Stimulated activated CD4-positive, alpha-beta T cell treated with anti-CD3 and anti-CD28 coated beads, Interleukin-2, amount 100 ng/mL, for 48 hours (primary cell): ENCODE results near the gene PABPC1L.

Experiments
- DNase-seq, 2 donors: peaks; one replicate each; pipeline ENCODE4 v3.0.0-alpha.2; 2020

PABPC1L gene

GRCh38 chr20:44901974-44902373 lies 7.9 kb upstream of the PABPC1L start:
- DNase-seq, result no peak

GRCh38 chr20:44904377-44904776 lies 5.5 kb upstream of the PABPC1L start:
- DNase-seq, result no peak

DNA sequence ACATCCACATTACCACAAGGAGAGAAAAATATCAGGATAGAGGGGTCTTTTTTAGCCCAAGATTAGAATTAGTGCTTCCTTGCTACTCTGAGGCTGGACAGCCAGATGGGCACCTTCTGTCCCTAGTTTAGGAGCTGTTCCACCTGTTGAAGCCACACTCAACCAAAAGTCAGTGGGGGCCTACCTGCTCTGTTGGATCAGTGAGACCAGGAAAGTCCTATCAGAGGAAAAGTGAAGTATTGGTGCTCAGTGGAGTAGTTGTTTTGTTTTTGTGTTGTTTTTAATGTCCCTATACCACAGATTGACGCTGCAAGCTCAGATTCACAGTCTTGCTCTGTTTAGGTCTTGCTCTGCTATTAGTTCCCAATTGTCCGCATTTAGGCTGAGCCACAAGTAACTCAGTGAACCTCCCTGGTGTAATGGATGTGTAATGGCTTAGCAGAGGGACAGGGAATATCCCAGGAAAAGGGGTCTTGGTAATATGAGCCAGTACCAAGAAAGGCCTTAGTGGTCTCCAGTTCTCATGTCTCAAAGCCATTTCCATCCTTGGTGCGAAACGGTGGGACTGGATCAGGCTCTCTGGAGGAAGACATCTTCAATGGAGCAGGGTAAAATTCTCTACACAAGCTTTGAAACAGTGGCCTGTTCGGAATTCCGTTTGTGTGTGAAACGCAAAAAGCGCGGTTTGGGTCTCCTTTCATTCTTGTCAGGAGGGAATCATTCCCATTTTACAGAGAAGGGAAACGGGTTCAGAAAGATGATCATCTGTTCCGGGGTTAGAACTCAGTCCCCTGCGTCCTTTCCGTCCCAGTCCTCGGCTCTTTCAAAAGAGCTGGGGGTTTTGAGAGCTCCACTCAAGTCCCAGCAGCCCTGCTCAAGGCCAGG lies 631 bp upstream of the PABPC1L start:
- no peak for DNase-seq

- no peak for DNase-seq
Measured at GRCh38 chr20:44910690-44911262, 916 bp downstream of the PABPC1L start.

DNA sequence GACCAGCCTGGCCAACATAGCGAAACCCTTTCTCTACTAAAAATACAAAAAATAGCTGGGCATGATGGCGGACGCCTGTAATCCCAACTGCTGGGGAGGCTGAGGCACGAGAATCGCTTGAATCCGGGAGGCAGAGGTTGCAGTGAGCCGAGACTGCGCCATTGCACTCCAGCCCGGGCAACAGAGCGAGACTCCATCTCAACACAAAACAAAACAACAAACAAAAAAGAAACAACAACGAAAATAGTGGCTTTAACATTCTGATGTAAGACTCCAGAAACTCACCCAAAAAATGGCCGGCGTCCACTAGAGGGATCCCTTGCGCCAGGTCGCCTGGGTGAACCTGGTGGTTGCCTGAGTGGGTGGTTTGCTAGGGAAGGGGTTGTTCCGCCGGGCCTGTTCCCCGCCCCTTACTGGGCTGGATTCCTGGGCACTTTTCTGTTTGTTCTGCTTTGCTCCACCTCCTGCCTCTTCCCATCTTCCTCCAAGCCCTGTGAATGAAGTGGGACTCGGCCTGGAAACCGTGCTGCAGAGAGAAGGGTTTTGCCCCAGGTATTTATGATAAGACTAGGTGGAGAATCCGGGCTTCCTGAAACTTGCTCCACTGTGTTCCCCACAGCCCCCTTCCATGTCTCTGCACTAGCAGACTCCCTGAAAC lies 1.5 kb downstream of the PABPC1L start:
- peak; percentile 48 to 62 for DNase-seq

- DNase-seq, result no peak
Measured at GRCh38 chr20:44912189-44912588, 2.3 kb downstream of the PABPC1L start.

GRCh38 chr20:44914924-44915323 lies 5.1 kb downstream of the PABPC1L start:
- no peak for DNase-seq

- no peak for DNase-seq
Measured at GRCh38 chr20:44916586-44916985, 6.7 kb downstream of the PABPC1L start.

GRCh38 chr20:44917399-44917798 lies 7.5 kb downstream of the PABPC1L start:
- no peak for DNase-seq

- no peak for DNase-seq
Measured at GRCh38 chr20:44918342-44918741, 8.5 kb downstream of the PABPC1L start.

- DNase-seq, result no peak
Measured at GRCh38 chr20:44918761-44919160, 8.9 kb downstream of the PABPC1L start.

GRCh38 chr20:44921447-44921846 lies 11.6 kb downstream of the PABPC1L start:
- DNase-seq, result no peak

DNA sequence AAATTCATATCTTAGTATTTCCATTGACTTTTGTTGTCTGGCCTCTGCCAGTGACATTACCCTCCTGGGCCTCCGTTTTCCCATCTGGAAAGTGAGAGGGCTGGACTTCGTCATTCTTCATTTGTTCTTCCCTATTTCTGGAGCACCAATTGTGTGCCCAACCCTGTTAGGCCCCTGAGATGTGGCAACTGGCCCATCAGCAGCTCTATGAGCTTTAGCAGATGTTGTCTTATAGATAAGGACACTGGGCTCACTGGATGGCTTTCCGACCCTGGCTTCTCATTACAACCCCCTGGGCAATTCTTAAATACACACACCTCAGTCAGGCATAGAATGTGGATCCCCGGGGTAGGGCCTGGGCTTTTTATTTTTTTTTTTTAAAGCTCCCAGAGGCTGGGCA lies 14.7 kb downstream of the PABPC1L start:
- no peak for DNase-seq

DNA sequence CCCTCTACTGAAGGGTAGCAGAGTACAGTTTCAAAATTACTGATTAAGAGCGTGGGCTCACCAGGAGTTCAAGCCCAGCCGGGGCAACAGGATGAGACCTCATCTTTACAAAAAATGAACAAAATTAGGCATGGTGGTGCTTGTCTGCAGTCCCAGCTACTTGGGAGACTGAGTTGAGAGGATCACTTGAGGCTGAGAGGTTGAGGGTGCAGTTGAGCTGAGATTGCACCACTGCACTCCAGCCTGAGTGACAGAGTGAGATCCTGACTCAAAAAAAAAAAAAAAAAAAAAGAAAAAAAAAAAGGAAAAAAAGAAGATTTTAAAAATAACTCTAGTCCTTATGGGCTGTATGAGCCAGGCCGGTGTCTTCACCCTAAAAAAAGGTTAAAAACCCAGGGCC lies 18.7 kb downstream of the PABPC1L start:
- no peak for DNase-seq

GRCh38 chr20:44930517-44931168 lies 20.8 kb downstream of the PABPC1L start:
- DNase-seq, result no peak

- DNase-seq, result no peak
Measured at GRCh38 chr20:44931911-44932310, 22.1 kb downstream of the PABPC1L start.

GRCh38 chr20:44932916-44933315 lies 23.1 kb downstream of the PABPC1L start:
- DNase-seq, result no peak

GRCh38 chr20:44936510-44936909 lies 26.6 kb downstream of the PABPC1L start:
- no peak for DNase-seq

- DNase-seq, result no peak
Measured at GRCh38 chr20:44938637-44939036, 28.8 kb downstream of the PABPC1L start.

DNA sequence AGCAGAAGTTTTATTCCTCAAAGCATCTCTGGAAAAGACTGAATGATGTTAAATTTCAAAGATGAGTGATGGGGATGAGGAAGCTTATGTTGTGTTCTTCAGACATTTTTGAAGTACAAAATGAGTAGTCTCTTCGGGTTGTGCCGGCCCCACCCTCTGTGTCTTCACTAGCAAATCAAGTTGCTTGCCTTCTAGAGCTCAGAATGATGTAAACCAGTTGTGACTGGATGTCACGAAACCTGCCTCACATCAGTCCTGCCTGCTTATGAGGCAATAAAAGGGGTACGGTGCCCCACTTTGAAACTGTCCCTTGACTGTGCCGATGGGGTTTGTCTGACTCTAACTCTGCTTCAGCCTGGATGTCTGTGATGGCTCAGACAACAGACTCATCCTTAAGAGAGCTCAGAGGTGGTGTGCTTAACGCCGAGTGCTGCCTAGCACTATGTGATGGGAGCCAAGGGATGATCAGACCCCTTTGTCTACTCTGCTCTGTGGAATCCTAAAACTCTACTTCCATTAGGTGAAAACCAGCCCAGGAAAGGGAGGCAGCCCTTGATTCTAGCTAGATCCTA lies 31.3 kb downstream of the PABPC1L start:
- no peak for DNase-seq

GRCh38 chr20:44942264-44942973 lies 32.6 kb downstream of the PABPC1L start:
- DNase-seq, result no peak

GRCh38 chr20:44943828-44944227 lies 34.0 kb downstream of the PABPC1L start:
- DNase-seq, result no peak
